OCI-M2 (cell line): ENCODE data around the gene MACROH2A2.
"Not testable (repeated sequence)": the region's sequence is repeated elsewhere in the genome, so short reads cannot be mapped to it uniquely, and the experiment has no call there.

ENCODE experiments used
- DNase-seq: peaks from one replicate; lab custom pipeline; 2025; ENCODE audit not compliant: unreplicated experiment; lab: John Stamatoyannopoulos, UW

Gene MACROH2A2

DNA sequence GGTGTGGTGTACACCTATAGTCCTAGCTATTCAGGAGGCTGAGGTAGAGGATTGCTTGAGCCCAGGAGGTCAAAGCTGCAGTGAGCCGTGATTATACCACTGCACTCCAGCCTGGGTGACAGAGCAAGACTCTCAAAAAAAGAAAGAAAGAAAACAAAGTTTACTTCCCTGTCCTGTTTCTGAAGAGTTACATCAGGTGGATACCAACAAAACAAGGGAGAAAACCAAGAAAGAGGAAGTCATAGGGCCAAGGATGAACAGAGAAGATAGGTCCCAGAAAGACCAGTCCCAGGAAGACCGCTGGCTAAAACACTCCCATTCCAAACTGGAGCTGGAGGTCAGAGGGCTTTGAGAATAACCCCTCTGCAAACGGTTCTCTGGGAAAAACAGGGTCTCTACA is 13.5 kb downstream of the MACROH2A2 start:
- no peak for DNase-seq

DNA sequence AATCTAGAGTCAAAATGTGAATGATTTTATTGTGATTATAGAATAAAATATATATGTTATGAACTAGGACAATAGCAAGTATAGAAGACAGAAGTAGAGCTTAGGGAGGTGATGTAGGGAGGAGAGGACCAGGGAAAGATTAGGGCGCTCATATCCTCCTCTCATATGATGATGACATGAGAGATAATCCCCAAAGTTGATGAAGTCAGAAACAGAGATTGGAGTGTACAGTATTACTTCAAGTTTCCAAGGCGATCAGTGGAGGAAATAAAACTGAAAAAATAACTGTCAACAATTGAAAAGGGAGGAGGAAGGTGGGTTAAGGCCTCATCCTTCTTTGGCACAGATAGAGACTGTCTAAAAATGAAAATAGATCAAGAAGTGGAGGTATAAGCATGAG is 14.9 kb downstream of the MACROH2A2 start:
- no peak for DNase-seq

DNA sequence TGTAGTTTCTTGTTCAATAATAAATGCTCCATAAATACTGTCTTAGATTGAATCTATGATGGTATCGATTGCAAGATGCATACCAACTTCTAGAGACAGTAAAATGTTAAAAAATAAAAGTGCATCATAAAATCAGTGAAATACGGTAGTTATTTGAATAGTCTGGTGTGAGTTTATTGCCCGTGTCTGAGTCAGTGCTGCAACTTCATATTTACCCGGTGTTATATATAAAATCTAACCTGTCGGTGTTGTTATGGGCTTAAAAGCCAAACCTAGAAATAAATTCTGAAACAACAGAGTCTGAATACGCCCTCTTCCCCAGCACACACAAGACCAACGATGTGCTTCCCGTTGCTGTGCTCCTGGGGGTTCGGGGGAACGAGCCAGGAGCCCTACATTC is 16.3 kb downstream of the MACROH2A2 start:
- DNase-seq = no peak

DNA sequence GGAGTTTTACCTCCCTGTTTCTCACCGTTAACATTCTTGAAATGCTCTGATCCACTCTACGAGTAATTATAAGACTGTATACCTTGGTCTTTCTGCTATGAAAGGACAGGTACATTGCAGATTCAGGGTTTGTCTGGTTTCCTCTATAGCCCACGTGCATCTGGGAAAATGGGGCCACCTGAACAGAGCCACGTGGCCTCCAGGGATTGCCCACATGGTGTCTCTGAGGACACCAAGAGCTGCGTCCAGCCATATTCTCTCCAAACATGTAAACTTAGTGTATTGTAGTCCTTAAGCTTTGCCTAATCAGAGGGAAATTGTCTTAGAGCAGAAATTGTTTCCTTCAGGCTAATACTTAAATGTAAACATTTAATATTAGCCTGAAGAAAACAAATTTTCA is 16.7 kb downstream of the MACROH2A2 start:
- no peak for DNase-seq

DNA sequence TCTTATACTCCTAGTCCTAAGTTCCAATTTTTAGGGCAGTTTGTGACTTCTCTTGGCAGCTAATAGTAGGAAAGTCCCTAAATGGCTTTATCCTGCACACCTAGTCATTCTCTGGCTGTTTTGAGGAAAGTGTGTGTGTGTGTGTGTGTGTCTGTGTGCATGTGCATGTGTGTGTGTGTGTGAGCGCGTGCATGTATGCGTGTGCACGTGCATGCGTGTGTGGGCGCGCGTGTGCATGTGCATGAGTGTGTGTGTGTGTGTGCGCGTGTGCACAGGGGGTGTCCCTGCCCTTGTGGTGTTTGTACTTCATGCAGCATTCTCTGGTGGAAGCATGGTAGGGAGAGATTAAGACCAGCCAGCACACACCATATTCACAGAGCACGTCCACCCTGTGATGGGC is 18.2 kb downstream of the MACROH2A2 start:
- no peak for DNase-seq

DNA sequence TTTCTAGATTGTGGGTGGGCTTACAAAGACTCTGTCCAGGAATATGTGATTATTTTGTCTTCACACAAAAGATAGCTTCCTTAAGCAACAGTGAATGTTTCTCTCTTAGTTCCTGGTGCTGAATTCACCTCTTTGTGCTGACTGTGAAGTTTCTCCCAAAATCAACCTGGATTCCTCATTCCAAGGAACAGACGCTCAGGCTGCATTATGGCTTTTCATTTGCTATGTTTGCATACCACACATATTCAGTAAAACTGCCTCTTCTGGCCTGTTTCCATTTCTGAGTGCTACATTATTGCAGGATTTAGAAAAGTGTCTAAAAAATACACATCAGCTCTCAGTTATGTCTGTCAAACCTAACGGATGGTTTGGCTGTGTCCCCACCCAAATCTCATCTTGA is 21.5 kb downstream of the MACROH2A2 start:
- no peak for DNase-seq

DNA sequence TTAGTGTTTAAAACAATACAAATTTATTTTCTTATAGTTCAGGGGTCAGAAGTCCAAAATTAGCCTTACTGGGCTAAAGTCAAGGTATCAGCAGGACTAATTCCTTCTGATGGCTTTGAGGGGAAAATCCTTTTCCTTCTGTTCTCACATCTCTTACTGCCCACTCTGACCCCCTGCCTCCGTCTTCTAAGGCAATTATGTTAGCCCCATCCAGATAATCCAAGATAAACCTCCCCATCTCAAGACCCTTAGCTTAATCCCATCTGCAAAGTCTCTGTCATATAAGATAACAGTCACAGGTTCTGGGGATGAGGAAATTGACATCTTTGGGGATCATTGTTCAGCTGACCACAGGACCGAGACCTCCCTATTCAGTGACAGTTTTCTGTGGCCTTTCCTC is 22.3 kb downstream of the MACROH2A2 start:
- no peak for DNase-seq

DNA sequence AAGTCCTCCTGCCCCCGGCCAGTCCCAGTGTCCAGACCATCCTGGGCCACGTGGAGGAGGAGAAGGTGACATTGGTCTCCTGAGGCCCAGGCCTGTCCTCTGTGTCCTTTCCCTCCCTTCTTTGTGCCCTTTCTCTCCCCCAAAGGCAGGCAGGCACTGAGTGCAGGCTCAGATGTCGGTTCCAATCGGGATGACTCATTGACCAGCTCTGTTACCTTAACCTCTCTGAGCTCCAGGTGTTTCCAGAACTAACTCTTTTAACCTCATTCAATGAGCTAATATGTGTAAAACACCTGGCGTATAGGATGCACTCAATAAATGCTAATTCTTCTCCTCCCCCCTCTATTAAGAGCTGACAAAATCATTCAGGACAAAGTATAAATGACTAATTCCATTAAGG is 25.7 kb downstream of the MACROH2A2 start:
- DNase-seq = no peak

DNA sequence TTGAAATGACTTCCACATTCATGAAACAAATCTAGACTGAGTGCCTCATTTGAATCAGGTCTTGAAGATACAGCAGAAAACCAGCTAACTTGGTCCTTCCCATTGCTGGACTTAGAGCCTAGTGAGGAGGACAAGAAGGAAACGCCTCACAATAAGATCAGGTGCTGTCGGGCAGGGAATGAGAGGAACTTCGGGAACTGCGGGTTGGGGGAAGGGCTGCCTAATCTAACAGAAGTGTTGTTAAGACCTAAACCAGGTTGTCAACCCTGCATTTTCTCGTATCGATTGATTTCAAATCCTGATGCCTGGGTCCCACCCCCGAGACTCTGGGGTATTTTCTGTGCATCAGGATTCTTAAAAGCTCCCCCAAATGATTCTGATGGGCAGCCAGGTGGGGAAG is 26.3 kb downstream of the MACROH2A2 start:
- DNase-seq = no peak

DNA sequence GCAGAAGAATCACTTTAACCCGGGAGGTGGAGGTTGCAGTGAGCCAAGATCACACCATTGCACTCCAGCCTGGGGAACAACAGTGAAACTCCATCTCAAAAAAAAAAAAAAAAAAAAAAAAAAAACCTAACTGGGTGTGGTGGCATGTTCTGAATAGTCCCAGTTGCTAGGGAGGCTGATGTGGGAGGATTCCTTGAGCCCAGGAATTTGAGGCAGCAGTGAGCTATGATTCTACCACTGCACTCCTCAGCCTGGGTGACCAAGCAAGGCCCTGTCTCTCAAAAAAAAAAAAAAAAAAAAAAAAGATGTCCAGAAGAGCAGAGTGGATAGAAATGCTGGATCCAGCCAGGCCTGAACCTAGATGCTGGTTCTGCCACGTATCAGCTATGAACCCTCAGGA is 28.1 kb downstream of the MACROH2A2 start:
- DNase-seq = not testable (repeated sequence)

DNA sequence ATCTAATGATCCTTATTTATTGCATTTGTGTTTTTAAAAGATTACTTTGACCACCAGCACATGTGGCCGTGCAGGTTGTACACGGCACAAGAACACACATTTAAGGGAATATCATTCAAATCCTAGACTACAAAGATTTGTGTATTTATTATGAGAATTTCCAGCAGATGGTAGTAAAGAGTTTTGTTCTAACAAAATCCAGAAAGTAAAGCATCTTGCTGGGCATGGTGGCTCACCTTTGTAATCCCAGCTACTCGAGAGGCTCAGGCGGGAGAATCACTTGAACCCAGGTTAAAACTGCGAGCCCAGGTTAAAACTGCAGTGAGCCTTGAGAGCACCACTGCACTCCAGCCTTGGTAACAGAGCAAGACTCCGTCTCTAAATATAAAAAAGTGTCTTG is 31.5 kb downstream of the MACROH2A2 start:
- DNase-seq = no peak

DNA sequence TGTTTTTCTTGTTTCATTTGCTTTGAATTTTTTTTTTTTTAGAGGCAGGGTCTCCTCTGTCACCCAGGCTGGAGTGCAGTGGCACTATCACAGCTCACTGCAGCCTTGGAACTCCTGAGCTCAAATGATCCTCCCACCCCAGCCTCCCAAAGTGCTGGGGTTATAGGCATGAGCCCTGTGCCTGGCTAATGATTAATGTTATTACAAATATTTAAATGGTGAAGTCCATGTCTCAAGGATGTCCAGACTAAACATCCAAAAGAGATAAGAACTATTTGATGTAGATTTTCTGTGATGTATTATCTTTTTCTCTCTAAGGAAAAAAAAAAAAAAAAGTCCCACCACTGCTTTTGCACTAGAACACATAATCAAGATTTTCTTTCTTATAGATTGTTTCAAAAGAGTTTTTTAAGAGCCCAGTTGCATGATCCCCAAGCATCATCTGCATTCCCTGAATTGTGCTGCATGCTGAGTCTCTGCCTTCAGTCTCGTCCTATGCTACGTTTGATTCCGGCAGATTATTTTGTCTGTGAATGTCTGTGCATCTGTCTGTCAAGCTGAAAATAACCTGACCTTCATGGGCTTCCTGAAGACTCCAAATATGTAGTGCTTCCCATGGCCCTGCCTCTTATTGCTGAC is 33.4 kb downstream of the MACROH2A2 start:
- DNase-seq = no peak

DNA sequence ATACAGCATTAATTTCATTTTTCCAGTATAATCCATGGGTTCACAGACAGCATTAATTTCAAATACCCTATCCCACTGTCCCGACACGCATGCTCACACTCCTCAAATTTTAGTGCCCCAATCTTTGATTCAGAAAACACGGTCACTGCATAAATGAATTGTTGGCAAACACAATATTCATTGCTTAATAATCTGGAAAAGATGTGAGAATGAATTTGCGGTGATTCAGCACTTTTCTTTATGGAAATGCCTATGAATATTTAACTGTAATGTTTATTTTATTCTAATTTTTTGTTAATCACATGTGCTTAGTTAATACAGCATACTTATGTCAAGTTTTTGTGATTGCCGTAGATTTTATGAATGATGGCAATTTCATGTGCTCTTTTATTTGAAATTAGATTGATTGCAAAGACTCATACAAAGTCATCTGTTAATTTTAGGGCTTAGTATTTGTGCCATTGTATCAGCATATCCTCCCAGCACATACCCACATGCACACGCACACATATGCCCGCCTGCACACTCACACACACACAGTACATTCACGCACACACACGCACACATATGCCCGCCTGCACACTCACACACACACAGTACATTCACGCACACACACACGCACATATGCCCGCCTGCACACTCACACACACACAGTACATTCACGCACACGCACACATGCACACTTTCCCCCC is 35.1 kb downstream of the MACROH2A2 start:
- DNase-seq = no peak

DNA sequence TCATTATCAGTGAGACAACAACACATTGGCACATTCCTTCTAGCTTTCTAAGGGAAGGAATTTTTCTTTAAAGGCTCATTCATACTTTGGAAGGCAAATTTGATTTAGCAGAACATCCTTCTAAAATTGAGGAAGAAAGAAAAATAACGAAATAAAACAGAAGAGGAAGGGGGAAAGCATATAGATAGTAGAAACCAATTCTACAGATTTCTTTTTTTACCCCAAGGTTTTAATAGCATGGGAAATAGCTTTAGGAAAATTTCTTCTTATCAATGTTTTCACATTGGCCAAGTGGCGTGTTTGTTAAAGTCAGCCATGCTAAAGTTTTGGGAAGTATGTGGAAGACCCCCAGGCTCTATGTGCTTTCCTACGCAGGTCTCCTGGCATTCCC is 35.7 kb downstream of the MACROH2A2 start:
- no peak for DNase-seq

DNA sequence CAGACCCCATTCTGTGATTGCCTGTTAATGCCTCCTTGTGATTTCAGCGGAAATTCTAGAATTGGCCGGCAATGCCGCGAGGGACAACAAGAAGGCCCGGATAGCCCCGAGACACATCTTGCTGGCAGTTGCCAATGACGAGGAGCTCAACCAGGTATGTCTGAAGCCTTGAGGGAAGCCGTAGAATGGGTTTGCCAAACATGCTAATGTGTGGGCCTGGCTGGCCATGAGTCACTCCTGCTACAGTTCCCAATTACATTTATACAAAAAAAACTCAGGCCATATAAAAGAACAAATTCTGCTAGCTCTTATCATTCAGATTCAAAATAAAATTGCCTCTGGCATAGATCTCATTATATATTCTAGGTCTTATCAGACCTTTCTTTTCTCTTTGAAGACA is 37.4 kb downstream of the MACROH2A2 start:
- no peak for DNase-seq

DNA sequence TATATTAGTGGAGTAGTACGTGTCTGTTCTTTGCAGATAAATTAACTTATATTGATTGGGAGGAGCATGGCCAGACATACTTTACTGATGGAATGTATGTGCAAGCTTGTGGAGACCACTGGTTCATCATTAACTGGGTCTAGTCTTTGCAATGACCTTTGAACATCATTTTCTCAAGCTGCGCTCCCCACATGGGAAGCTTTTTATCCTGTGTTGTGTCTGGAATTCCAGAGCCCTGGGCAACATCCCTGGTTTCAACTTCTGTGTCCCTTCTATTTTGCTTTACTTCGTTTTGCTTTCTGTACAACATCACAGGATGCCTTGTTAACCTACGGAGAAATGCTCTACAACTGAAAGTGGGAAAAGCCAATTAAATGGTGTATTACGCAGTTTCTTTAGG is 38.3 kb downstream of the MACROH2A2 start:
- no peak for DNase-seq

DNA sequence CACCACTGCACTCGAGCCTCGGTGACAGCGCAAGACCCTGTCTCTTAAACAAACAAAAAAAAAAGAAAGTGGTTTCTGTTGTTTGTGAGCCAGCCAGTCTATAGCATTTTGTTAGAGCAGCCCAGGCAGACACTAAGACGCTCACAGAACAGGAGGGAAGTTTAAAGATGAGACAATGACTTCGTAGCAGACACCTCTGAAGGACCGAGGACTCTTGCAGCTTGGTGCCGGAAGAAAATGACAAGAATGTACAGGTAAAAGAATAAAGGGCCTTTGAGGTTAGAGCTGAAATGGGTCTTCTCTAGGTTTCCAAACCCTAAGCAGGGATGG is 39.7 kb downstream of the MACROH2A2 start:
- no peak for DNase-seq

DNA sequence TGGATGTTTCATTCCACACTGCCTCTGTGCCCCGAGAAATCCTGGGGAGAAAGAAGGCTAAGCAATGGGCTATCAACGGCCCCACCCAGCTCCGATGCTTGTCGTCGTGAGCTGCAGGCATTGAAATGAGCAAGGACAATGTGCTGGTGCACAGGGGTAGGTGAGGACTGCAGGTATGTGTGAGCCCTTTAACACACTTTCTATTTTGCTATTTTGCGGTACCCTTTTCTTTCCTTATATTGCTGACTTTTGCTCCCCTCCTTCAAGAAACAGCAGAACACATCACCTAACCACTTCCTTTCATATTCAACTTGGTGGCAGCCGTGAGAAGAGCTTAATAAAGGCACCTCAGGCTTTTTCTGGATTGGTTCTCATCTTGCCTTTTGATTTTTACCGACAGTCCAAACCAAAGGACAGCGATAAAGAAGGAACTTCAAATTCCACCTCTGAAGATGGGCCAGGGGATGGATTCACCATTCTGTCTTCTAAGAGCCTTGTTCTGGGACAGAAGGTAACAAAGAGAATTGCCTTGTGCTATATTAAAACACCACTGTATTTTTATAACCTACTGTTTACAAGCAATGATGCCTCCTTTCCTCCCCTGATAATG is 40.8 kb downstream of the MACROH2A2 start:
- no peak for DNase-seq

DNA sequence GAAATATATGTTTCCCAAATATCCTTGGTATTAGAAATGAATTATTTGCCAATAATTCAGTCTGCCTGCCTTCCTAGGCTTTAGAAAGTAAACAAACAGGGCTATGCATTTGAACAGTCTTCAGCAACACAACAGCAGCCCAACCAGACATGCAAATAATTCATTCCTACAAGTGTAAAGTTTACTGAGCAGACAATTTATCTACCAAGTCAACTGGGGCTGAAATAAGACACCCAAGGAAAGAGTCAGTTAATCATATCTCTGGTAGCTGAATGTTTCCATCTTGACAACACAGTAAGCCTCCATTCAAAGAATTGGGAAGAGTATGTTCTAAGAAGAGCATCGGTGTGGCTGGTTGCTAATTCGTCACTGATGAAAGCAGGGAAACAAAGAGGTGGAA is 41.6 kb downstream of the MACROH2A2 start:
- DNase-seq = no peak

DNA sequence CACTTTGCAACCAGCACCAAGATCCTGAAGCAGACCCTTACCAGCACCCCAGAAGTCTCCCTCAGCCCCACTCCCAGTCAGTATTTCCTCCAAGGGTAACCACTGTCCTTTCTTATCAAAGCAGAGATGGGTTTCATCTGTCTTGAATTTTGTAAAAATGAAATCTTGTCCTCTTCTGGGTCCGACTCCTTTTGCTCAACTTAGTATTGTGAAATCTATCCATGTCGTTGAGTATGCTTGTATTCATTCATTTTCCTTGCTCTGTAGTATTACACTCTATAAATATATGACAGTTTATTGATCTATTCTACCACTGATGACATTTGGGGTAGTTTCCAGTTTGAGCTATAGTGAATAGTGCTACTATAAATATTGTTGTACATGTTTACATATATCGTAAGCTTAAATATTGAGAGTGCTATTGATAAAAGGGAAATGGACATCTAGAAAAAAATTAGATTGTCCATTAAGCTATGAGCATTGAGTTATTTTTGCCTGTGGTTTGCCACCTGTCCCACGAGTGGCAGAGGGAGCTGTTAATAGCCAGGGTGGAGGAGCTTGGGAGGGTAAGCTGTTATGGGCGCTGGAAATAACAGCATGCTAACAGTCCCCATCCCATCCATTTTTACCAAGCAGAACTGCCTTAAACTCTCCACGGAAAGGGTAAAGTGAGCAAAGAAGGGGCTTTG is 43.5 kb downstream of the MACROH2A2 start:
- no peak for DNase-seq

DNA sequence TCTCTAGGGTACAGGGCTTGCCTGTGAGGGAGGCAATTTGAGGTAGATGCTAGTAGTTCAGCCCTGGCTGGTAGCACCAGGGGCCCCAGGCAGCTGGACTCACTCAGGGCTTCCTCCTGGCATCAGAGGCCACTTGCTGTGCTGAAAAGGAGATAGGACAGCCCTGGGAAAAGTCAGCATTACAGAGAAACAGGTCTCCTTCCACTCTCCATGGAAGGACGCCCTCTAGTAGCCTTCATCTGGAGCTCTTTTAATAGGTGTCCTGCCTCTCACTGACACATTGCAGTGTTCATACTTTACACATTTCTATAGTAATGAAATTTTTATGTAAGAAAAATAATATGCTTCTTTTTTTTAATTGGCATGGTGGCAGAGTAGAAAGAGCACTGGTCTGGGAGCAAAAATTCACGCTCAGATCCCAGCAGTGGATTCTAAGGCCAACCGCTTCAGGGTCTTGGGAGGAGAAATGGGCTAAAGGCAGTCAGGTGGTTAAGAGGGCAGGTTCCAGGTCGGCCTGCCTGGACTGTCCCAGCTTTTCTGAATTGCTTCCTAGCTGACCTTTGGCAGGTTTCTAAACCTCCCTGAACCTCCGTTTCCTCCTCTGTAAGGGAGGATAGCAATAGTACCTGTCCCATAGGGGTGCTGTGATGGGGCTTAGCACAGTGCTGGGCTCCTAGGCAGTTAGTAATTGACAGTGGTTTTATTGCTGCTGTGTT is 44.2 kb downstream of the MACROH2A2 start:
- no peak for DNase-seq

DNA sequence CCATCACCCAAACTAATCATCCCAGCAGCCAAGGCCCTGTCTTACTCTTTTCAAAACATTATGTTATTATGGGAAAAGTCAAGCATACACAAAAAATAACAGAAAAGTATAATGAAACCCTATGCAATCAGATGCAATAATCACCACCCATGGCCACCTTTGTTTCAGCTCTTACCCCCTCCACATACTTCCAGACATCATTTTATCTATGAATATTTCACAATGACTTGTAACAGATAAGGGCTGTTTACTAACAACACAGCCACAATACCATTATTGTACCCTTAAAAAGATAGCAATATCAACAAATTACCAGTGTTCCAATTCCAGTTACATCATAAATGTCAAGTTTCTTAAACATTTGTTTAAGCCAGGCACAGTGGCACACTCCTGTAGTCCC is 44.8 kb downstream of the MACROH2A2 start:
- DNase-seq = no peak
